GM10266 (cell line): ENCODE results near the gene CDKN2B.
"Not testable (repeated sequence)": the region's sequence is repeated elsewhere in the genome, so short reads cannot be mapped to it uniquely, and the experiment has no call there.

Experiments used
- DNase-seq: peaks from one replicate; pipeline ENCODE4 v3.0.0; 2012; ENCODE audit errors: extremely low spot score
- TF ChIP-seq, protein P1 (sequence below): IDR thresholded peaks from 2 replicates; pipeline ENCODE4 v1.5.1; 2012; ENCODE audit warnings: mild to moderate bottlenecking, low read depth; ENCODE audit not compliant: control insufficient read depth, insufficient read depth; ENCODE audit errors: missing control alignments

CDKN2B gene

DNA sequence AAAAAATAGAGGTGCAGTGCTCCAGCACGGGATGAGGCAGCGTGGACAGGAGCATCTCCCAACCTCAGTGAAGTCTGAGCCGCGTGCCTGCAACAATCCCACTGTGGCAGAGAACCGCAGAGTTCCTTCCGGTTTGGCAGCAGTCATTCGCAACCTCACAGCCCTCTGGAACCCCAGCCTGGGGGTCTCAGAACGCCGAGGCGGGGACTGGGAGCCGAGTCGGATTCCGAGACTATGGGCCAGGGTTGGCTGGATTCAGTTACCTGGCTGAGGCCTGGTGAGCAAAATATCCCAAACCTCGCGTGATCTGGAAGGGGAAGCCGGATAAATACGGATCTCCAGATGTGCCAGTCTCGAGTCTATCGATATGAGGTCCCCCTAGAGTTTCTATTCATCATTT lies 41.9 kb downstream of the CDKN2B start:
- TF ChIP-seq, protein P1, sequence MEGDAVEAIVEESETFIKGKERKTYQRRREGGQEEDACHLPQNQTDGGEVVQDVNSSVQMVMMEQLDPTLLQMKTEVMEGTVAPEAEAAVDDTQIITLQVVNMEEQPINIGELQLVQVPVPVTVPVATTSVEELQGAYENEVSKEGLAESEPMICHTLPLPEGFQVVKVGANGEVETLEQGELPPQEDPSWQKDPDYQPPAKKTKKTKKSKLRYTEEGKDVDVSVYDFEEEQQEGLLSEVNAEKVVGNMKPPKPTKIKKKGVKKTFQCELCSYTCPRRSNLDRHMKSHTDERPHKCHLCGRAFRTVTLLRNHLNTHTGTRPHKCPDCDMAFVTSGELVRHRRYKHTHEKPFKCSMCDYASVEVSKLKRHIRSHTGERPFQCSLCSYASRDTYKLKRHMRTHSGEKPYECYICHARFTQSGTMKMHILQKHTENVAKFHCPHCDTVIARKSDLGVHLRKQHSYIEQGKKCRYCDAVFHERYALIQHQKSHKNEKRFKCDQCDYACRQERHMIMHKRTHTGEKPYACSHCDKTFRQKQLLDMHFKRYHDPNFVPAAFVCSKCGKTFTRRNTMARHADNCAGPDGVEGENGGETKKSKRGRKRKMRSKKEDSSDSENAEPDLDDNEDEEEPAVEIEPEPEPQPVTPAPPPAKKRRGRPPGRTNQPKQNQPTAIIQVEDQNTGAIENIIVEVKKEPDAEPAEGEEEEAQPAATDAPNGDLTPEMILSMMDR, result no peak
- no peak for DNase-seq

DNA sequence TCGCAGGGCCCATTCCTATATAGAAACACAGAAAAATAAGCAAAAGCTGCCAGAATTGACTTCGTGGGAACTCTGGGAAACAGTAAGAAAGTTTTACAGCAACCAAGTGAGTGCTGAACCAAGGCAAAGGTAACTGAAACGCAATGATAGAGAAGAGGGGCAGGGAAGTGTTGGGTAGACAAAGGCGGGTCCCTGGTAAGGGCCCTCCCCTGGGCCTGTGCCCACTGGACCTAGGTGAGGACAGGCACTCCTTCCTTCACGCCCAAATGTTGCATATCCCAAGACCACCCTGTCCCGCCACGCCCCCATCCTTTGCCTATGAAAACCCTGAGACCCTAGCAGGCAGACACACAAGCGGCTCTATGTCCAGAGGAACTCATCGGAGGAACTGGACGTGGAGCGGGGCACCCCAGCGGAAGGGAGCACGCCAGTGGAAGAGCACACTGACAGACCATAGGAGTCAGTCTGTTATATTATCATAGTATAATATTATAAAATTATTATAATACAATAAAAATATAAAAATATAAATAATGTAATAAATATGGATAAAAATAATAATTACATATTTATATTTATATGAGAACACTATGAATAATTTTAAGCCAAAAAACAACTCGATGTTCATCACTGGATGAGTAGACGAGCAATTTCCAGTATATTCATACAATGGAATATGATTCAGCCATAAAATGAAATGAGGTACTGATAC lies 42.8 kb downstream of the CDKN2B start:
- no peak for DNase-seq

DNA sequence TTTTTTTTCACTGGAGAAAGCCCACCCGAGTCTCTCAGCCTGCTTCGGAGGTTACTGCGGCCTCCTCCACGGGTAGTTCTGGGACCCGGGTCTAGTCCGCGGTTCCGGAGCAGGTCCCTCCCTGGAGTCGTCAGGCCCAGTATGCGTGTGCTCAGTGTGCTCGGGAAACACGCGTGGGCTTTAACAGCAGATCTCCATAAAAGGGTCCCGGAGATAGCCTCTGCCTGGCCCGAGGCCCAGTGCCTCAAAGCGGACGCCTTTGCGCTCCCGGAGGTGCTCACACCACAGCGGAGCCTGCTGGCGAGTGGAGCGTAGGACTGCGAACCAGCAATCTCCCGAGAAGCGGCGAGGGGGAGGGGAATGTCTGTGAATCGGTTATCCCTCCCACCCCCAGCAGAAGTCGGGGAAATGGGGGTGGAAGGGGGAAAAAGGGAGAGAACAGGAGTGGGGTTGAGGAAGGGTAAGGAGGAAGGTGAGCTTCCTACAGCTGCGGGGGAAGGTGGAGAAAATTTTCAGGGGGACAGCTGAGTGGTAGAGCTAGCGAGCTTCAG lies 43.6 kb downstream of the CDKN2B start:
- TF ChIP-seq, protein P1, result peak; percentile 60
- DNase-seq, result peak; percentile 84

More for the DNA sequence above, 42.8 kb downstream of the CDKN2B start:
- TF ChIP-seq, protein P1, result no peak

DNA sequence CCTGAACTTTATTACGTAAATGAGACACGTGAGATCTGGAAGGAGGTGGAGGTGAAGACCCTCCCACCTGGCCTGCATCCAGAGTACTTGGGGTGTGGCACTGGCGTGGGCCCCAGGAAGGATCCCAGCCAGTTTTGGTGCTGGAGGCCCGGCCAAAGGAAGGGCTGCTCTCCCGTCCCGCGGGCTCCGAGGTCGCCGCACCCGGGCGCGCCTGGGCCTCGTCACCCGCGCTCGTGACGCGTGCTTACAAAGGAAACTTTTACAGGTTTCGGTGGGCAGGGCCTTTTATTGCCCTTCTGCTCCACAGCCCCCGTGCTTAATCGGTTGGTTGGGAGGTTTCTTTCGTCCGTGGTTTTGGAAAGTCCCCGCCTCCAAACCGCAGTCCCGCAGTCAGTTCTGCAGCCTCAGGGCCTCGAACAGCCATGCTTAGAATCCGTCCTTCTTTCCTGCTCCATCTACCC lies 44.1 kb downstream of the CDKN2B start:
- TF ChIP-seq, protein P1, result no peak
- peak; percentile 70 for DNase-seq

DNA sequence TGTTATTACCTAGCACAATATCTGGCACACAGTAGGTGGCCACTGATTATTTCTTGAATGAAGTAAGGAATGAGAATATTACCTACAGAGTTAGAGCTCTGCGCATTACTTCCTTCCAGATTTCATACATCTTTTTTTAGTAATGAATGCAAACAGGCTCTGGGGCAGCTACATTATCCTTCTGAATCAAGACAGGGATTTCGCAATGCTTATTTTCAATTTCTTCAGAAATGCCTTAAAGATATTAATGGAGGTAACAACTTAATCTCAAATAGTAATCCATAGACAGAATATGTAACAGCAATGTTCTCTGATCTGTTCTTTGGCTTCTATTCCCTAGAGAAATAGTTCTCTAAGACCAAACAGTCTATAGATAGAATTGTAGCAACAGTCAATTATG lies 47.5 kb downstream of the CDKN2B start:
- DNase-seq, result no peak
- TF ChIP-seq, protein P1, result no peak

DNA sequence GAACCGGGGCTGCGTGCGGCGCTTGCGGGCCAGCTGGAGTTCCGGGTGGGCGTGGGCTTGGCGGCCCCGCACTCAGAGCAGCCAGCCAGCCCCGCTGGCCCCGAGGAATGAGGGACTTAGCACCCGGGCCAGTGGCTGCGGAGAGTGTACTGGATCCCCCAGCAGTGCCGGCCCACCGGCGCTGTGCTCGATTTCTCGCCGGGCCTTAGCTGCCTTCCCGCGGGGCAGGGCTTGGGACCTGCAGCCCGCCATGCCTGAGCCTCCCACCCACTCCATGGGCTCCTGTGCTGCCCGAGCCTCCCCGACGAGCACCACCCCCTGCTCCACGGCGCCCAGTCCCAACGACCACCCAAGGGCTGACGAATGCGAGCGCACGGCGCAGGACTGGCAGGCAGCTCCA lies 49.8 kb downstream of the CDKN2B start:
- DNase-seq, result not testable (repeated sequence)

DNA sequence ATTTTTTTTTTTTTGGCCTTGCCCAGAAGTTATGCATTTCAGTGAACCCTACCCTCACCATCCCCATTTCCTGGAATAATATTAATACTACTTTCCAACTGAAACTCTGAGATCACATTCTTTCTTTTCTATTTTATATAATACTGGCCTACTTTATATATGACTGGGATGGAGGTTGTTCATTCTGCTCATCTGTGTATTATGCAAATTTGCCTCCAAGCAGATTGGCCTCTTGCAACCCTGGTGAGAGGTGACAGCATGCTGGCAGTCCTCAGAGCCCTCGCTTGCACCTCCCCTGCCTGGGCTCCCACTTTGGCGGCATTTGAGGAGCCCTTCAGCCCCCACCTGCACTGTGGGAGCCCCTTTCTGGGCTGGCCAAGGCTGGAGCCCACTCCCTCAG lies 50.3 kb downstream of the CDKN2B start:
- TF ChIP-seq, protein P1, result no peak
- DNase-seq, result no peak
